ENCODE results near the gene GALR2.

Gene GALR2

DNA sequence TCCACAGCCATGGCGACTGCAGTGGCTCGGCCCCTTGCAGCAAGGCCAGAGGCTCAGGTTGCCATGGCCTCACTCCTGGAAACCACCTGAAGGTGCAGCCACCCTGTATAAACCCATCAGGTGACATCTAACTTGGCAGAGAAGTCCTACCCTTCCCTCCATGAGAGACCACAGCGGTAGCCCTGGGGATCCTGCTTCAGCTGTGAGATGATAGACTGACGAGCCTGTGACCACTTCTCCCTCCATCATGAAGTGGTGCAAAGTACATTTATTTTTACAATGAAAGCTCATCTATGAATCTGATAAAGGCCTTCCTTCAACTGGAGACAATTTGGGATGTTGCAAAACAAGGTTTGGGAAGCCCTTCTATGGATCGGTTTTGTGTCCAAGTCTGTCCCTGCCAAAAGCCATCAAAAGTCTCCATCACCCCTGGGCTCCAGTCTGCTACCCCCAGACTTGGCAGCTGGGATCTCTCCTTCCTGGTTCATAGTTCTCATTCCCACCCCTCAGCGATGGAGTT lies 6.2 kb downstream of the GALR2 start:
- DNase-seq: no peak

DNA sequence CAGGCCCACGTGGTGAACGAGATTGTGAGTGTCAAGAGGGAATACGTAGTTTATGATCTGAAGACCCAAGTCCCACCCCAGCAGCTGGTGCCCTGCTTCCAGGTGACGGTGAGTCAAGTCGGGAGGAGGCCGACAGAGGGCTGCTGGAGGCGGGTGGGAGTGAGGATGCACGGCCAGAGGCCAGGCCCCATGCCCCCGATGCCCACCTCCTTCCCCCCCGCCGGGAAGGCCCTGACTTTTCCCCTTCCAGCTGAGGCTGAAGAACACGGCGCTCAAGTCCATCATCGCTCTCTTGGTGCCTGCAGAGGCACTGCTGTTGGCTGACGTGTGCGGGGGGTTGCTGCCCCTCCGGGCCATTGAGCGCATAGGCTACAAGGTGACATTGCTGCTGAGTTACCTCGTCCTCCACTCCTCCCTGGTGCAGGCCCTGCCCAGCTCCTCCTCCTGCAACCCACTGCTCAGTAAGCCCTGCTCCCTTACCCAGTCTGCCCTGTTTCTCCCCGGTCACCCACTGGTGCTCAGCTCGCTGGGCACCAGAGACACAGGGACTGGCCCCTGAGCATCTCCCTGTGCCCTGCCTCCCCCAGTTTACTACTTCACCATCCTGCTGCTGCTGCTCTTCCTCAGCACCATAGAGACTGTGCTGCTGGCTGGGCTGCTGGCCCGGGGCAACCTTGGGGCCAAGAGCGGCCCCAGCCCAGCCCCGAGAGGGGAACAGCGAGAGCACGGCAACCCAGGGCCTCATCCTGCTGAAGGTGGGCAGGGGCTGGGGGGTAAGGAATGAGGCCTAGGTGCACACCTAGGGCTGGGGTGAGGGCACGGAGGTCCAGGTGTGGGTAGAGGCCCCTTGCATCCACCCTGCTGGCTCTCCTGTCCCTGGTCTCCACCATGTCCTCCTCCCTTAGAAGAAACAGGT lies 7.0 kb downstream of the GALR2 start:
- no peak for DNase-seq

DNA sequence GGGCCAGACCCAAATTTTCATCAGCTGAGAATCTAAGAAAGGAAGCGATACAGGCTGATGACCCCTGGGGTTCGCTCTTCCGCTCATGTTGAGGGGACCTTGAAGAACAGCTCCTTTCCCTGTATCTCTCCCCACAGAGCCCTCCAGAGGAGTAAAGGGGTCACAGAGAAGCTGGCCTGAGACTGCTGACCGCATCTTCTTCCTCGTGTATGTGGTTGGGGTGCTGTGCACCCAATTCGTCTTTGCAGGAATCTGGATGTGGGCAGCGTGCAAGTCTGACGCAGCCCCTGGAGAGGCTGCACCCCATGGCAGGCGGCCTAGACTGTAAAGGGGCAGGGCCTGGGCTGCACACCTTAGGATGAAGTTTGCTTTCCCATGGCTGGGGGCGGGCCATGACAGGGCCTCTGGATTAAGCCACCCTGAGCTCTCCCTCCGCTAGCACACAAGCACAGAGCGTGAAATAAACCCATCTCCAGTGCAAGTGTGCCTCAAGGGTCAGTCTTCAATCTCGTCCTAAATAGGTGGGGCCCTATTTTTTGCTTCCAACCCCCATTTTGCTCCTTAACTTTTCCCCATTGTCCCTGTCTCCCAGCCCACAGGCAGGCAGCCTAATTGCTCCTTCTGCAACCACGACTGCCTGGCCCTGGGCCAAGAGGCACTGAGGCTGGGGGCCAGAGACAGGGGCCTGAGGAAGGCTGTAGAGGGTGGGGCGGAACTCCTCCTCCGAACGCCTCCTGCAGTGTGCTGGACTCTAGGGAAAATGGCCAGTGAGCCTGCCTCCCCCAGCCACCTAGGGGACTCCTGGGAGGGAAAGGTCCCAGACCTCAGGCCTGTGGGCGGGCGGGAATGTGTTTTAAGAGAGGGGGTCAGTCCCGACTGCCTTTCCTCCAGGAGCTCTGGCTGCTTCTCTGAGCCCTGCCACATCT lies 8.0 kb downstream of the GALR2 start:
- no peak for DNase-seq

DNA sequence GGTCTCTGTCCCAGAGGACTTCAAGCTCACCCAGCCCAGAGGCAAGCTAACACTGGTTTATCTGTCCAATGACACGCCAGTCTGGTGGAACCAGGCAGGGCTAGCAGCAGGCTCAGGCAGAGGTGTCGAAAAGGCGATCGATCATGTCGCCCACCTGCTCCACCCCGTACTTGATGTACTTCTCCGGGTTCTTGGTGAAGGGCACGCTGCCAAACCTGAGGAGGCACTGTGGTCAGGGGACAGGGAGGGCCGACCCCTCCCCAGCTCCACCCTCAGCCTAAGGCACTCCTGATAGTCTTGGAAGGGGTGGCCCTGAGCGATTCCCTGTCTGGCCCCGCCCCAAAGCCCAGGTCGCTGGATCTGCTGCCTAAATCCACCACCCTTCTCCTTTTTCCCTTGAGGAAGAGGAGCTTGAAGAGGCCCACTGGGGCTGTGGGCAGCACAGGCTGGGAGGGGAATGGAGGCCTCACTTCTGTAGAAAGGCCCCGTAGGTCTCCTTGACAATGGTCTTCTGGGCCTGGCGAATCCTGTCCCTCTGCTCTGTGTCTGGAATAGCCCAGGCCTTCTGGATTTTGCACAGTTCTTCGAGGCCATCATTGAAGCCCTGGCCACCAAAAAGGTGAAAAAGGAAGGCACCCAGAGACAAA lies 9.1 kb downstream of the GALR2 start:
- DNase-seq: no peak

DNA sequence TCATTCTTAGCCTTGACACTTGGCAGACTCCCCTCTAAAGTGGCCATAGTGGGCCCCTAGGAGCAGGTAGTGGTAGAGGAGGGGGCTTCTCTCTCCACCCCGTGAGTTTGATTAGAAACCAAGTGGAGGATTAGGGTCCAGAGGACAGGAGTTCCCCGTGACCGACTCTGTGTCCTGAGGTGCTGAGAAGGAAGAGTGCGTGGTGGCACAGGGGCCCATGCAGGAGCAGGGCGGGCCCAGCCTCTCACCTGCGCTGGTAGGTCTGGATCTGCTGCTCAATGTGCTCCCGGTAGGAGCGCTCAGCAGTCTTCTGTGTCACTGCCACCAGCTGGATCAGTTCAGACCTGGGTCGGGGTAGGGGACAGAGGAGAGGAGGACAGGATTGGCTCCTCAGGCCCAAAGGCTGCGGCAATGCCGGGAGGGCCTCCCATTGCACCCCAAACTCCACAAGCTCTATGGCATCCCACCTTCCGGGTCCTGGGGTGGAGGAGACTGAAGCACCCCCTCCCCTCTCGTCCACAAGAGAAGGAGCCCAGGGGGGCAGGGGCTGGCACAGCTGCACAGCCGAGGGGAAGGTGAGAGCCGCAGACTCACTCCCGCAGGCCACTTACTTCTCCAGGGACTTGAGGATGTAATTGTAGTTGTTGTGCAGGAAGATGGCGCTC lies 10.6 kb downstream of the GALR2 start:
- DNase-seq: no peak

DNA sequence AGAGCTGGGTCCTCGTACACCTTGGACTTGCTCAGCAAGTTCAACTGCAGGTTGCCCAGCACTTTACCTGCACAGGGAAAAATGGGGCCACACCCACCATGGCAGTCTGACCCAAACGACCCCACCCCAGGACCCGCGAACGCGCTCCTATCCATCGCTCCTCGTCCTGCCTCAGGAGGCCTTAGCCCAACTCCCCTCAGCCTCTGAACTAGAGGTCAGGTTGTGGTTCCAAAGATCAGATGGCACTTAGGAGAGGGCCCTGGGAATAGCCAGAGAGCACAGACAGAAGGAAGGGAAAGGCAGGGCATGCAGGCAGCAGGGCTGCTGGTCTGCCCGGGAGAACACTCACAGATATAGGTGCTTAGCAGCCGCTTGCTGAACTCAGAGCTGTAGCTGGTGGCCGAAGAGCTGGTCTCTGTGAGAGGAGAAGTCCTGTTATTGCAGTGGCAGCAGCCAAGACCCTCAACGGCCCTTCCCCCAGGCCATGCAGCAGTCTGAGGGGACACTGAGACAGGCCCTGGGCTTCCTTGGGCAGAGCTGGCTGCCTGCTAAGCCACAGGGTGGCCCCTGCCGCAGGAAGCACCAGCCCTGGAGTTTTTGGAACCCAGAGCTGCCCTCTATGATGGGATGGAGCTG lies 11.3 kb downstream of the GALR2 start:
- DNase-seq: no peak

DNA sequence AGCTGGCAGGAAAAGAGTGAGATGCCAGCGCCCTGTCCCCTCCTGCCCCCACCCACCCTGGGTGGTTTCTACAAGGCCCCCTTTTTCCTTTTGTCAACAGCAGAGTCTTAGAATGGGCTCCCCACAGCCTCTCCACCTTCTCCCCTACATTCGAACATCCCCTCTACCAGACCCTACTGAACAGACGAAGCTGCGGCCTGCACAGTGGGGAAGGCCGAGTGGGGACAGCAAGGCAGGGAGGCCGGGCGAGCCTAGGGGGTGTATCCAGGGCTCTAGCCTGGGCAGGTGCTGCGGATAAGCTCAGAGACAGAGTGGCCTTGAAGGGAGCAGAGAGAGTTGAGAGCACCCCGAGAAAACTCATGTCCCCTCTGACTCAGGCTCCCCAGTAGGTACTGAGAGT lies 11.8 kb downstream of the GALR2 start:
- no peak for DNase-seq

DNA sequence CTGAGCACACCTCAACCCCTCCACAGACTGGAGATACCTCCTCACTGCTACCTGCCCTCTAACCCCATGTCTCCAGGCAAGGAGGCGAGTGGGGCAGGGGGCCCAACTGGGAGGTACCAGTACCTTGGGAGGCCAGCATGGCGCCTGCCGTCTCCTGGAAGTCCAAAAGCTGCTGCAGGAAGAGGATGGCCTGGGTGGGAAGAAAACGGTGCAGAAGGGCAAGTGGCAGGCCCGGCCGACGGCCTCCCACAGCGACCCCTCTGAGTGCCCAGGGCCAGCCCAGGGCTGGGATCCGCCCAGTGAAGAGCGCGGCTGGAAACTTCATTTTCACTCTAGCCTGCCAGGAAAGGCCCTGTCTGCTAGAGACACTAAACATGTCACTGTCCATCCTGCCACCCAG lies 12.9 kb downstream of the GALR2 start:
- no peak for DNase-seq

DNA sequence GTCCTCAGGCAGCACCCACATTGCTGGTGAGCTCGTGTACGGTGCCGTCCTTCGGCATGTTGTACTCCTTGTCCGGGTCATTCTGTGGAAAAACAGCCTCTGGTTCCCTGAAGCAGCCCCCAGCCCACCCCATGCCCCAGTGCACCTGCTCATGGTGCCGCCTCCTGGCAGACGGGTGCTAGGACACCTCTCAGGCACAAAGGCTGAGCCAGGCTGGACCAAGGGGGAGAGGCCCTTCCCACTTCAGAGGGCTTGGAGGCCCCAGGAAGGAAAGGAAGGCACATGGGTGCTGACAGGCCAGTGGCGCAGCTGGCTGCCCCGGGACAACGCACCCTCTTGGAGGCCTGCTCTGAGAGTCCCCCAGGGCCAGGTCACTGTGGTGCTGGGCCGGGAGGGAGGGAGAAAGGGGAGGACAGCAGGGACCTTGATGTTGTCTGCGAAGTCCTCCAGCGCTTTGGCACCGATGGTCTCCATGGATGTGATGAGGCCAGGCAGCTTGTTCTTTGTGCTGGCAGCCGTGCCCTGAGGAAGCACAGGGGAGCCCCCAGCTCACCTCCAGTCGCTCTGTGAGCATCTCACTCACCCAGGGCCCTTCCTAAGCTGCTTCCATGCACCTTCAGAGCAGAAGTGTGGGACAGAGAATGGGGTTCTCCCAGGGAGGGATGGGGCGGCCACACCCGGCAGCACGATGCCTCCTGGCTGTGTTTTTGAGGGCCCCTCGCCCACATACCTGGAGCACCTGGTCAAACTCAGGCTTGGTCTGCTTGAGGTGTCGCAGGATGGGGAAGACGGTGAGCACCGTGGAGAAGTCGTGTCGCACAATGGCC lies 13.7 kb downstream of the GALR2 start:
- DNase-seq: no peak

DNA sequence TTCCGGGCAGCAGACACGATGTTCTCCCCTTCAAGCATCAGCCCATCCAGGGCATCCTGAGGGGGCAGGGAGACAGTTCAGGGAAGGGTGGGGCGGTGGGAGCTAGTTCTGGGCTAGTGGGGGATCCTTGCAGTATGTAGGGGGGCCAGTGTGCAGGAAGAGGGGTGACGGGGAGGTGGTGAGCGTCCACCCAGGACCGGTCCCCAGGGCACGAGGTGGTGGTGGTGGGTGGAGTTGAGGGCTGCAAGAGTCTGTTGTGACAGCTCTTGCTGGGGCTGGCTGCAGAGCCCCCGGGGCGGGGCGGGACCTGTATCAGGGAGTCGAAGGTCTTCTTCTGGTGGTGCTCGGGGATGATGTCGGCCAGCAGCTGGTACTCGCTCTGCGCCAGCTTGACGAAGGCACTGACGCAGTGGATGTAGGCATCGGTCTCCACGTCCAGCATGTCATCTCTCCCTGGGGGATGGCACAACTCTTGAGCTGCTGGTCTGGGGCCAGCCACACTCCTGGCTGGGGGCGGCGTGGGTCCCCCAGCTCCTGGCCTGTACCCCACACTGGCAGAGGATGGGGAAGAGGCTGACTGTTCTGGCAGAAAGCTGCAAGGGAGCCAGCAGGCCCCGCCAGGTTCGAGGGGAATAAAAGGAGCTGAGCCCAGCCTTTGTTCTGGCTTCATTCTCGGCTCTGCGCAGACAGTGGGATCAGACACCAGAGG lies 14.4 kb downstream of the GALR2 start:
- no peak for DNase-seq

DNA sequence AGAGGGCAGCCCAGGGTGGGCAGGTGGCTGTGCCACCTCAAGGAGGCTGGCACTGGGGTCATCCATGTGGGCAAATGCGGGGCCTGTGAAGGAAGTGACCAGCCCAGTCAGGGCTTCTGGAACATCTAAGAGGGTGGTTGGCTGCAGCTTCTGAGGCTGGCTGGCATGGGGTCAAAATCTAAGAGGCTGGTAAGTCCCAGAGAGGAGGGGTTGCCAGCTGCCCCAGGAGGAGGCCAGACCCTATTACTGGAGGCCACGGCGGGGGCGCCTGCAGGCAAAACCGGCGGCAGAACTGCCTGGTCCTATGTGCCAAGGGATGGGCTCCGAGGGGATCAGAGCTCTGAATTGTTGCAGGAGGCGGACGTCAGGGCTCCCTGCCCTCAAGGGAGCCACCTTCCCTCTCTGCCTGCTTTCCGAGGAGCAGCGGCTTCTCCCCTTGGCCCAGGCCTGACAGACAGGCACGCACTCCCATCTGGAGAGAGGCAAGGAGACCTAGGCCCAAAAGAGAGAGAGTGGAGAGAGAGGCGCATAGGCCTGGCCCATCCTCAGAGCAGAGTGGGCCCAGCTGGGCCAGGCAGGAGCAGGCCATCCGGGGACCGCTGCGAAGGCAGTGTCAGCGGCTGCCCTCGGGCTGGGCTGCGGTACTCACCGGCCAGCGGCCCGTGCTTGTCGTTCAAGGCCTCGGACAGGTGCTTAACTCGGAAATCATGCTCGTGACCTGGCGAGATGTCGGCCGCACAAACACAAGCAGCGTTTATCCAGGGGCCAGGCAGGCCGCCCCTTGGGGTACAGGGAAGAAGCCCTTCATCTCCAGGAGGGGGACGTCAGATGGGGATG lies 15.3 kb downstream of the GALR2 start:
- DNase-seq: no peak

DNA sequence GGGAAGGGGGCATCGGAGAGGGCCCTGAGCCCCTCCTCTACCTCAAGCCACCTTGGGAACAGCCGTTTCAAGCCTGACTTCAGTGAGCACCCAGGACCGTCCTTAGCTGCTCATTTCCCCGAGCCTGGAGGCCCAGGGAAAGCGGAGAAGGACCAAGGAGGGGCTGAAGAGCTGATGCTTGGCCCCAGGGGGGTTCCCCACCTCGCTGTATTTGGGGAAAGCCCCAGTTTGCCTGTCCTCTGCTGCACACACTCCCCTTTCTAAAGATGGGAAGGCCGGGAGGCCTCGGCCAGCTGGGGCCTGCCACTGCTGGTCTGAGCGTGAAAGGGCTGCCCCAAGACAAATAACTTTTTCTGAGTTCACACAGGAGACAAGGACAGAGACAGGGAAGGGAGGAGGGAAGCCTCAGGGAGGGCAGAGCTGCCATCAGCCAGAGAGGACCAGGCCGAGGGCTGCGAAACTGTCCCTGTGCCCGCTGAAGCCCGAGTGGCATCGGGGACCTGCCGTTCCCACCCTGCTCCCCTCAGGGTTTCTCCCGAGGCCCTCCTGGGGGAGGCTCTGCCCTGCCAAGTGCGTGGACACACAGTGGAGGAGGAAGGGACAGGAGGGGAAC lies 16.0 kb downstream of the GALR2 start:
- no peak for DNase-seq

DNA sequence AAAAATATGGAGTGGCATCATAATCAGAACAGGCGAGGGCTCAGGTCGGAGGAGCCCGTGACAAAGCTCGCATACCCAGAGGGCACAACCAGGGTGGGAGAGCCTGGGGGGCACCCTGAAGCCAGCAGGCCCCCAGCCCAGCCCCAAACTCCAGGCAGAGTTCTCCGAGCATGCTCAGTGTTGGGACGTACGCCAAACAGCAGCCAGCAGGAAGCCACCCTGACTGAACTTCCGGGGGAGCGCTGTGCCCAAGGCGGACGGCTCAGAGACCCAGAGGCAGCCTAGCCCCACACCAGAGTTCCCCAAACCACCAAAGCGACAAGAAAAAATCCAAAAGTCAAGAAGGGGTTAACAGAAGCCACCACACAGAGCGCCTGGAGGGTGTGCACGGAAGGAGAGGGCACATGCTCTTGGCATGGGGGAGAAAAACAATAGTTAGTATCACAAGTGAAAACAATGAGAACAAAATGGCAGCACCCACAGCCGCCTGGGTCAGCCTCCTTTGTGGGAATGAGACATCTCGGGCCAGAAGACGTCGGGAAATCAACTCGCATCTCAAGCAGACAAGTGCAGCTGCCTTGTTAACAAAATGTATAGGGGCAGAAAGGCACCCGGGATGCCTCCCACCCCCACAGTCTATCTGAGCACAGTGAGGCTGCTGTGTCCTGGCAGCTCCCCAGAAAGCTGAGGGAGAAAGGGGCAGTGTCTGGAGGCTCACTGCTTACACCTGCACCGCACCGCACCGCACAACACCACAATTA lies 17.1 kb downstream of the GALR2 start:
- DNase-seq: no peak

DNA sequence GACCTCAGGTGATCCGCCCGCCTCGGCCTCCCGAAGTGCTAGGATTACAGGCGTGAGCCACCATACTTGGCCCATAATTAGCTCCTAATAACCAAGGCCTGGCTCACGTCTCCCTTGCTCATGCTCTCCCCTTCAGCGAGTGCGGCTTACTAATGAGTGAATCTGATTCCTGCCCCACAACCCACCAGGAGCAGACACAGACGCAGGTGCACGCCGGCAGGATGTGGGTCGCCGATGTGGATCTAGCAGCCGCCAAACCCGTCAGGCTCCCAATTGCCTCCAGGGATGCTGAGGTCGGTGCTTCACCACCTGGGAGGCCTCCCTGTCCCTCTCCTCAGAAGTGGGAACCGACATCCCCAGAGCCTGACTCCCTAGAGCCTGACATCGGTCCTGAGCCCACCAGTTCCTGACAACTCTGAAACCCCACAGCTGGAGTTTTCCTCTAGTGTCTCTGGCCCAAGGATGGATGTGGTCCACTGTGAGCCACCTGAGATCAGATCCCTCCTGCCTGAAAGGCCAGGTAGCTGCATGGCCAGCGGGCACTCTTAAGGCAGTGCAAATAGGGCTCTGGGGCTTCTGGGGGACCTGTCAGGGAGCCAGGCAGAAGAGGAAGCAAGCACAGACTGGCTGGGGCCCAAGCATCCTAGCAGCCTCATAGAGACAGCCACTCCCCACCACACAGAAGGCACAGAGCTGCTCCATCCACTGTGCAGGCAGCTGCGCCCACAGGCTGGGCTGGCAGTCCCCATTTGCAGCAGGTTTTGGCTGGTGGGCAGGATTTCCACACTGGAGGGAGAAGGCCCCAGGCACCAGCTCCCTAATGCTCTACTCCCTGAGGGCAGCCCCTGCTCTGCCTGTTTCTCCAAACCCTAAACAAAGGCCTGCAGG lies 18.2 kb downstream of the GALR2 start:
- no peak for DNase-seq

DNA sequence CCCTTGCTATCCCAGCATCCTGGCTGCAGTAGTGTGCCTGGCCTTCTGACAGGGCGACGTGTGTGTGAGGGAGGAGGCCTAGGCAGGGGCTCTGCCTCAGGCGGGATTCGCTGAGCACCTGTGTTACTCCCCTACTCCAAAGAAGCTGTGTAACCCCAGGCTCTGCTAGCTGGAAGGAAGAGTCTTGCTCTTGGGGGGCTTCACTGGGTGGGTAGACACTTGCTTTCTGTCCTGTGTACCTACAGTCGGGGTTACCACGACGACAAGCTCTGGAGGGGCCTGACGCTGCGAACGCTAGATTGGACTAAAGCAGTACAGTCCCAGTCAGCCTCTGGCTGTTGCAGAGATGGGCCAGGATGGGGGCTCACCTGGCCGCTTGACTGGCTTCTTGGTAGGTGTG lies 19.5 kb downstream of the GALR2 start:
- DNase-seq: no peak

DNA sequence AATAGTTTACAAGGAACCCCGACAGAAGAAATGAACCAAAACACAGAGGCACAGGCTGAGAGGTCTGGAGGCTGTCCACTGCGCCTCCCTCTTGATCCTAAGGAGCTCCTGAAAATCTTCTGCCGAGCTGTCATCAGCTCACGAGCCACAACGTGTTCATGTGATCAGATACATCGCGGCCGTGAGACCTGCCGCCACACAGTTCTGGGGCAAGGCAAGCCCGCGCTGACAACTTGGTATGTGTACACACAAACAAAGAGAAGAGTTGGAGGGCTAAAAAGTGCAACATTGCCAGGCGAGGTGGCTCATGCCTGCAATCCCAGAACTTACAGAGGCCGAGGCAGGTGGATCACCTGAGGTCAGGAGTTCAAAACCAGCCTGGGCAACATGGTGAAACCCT lies 21.4 kb downstream of the GALR2 start:
- DNase-seq: no peak

DNA sequence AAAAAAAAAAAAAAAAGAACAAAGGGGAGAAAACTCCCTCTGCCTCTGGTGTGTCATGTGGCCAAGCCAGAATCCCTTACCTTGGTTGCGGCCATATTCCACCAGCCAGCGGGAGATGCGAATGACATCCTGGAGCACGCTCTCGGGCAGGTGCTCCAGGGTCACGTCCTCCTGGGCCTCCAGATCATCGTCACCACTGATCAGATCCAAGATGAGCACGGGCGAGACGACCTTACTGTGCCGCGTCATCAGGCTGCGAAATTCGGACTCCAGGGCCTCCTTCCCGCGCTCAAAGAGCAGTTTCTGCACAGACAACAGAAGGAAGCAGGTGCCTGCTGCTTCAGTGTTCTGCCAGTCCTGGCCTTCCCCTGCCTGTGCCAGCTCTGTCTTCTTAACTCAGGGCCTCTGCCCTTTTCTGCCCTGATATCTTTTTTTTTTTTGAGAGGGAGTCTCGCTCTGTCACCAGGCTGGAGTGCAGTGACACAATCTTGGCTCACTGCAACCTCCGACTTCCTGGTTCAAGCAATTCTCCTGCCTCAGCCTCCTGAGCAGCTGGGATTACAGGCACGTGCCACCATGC lies 23.2 kb downstream of the GALR2 start:
- DNase-seq: no peak

All from CD4-positive, alpha-beta T cell treated with Interferon alpha-2 for 1 hour (primary cell).